IMR-90 (cell line): Measurements from ENCODE around the gene TMEM100. TPM values are rescaled to one million over a fixed set of nuclear protein-coding genes. Genes with fewer than 3 reads are reported as not detected.

Experiments used
- ATAC-seq: fragments of 200-7000 bp; cut with Tn5 transposase; 2 replicates; pipeline ENCODE4 v1.9.1; 2020; ENCODE audit warnings: low read depth, mild to moderate bottlenecking, moderate library complexity
- BruUV-seq: library from RNA; stranded (reverse); fragments of 400-500 nt; replicated peaks from 2 replicates; lab custom pipeline; 2021; lab: Mats Ljungman, UMichigan
- CTCF ChIA-PET: fragments of 300-600 bp; formaldehyde crosslinking; extraction: SDS; loops from one replicate; lab custom pipeline; 2021; ENCODE audit warnings: antibody characterized with exemption; lab: Yijun Ruan, JAX
- POLR2A ChIA-PET: fragments of 300-600 bp; sonication (Branson Sonifier 250); formaldehyde crosslinking; loops from one replicate; lab custom pipeline; 2022; ENCODE audit warnings: antibody characterized with exemption; ENCODE audit not compliant: unreplicated experiment; lab: Charles Lee
- DNase-seq: peaks from one replicate; pipeline ENCODE4 v3.0.0; 2013
- H2AFZ ChIP-seq: replicated peaks from 2 replicates; pipeline ENCODE3; 2013; ENCODE audit warnings: low read length, mild to moderate bottlenecking; ENCODE audit not compliant: poor library complexity
- H2AK5ac ChIP-seq: 2 replicates; pipeline ENCODE4 v1.6.1; 2013; ENCODE audit warnings: low read depth, low read length, inconsistent platforms
- H2AK9ac ChIP-seq: replicated peaks from 2 replicates; pipeline ENCODE3; 2013; ENCODE audit warnings: mild to moderate bottlenecking, low read depth, low read length, moderate library complexity; ENCODE audit not compliant: poor library complexity
- H2BK120ac ChIP-seq: 2 replicates; pipeline ENCODE4 v1.6.1; 2013; ENCODE audit warnings: low read depth, low read length, inconsistent platforms
- H2BK15ac ChIP-seq: 3 replicates; pipeline ENCODE4 v1.6.1; 2013; ENCODE audit warnings: low read depth, low read length, inconsistent platforms
- H2BK20ac ChIP-seq: 2 replicates; pipeline ENCODE4 v1.6.1; 2013; ENCODE audit warnings: low read depth, mild to moderate bottlenecking, inconsistent platforms, low read length, moderate library complexity
- H2BK5ac ChIP-seq: 2 replicates; pipeline ENCODE4 v1.6.1; 2013; ENCODE audit warnings: mild to moderate bottlenecking, low read depth, low read length, inconsistent platforms; ENCODE audit not compliant: poor library complexity, severe bottlenecking
- H3K14ac ChIP-seq: replicated peaks from 2 replicates; pipeline ENCODE4 v1.6.1; 2013; ENCODE audit warnings: low read depth, low read length, inconsistent platforms
- H3K18ac ChIP-seq: 2 replicates; pipeline ENCODE4 v1.6.1; 2013; ENCODE audit warnings: low read depth, low read length, control low read depth
- H3K23ac ChIP-seq: 2 replicates; pipeline ENCODE4 v1.6.1; 2013; ENCODE audit warnings: low read depth, low read length, inconsistent platforms
- H3K27ac ChIP-seq: 2 replicates; pipeline ENCODE4 v1.5.1; 2013; ENCODE audit warnings: mild to moderate bottlenecking, control low read depth, low read length; ENCODE audit not compliant: insufficient read depth
- H3K27me3 ChIP-seq: 2 replicates; pipeline ENCODE4 v1.6.1; 2013; ENCODE audit warnings: low read length; ENCODE audit not compliant: control insufficient read depth, insufficient read depth
- H3K36me3 ChIP-seq: 2 replicates; pipeline ENCODE4 v1.6.1; 2013; ENCODE audit warnings: low read length, mixed read lengths; ENCODE audit not compliant: control insufficient read depth, insufficient read depth
- H3K4ac ChIP-seq: 2 replicates; pipeline ENCODE4 v1.6.1; 2013; ENCODE audit warnings: low read depth, low read length, inconsistent platforms
- H3K4me1 ChIP-seq: 2 replicates; pipeline ENCODE4 v1.6.1; 2013; ENCODE audit warnings: low read length, mixed read lengths; ENCODE audit not compliant: control insufficient read depth, insufficient read depth
- H3K4me2 ChIP-seq: 2 replicates; pipeline ENCODE4 v1.6.1; 2013; ENCODE audit warnings: low read depth, mild to moderate bottlenecking, control low read depth, low read length, moderate library complexity
- H3K4me3 ChIP-seq: 2 replicates; pipeline ENCODE4 v1.5.1; 2013; ENCODE audit warnings: low read depth, mild to moderate bottlenecking, control low read depth, low read length, moderate library complexity; ENCODE audit not compliant: insufficient read depth
- H3K56ac ChIP-seq: 2 replicates; pipeline ENCODE4 v1.6.1; 2013; ENCODE audit warnings: low read length, inconsistent platforms; ENCODE audit not compliant: insufficient read depth; ENCODE audit errors: extremely low read depth
- H3K79me1 ChIP-seq, 2 experiments: 2 replicates each; pipeline ENCODE4 v1.6.1; 2013; ENCODE audit warnings: low read length in 2 of 2, inconsistent platforms in 1 of 2, low read depth in 1 of 2
- H3K9ac ChIP-seq: 2 replicates; pipeline ENCODE4 v1.6.1; 2013; ENCODE audit warnings: low read depth, low read length, control low read depth
- H3K9me1 ChIP-seq: 2 replicates; pipeline ENCODE4 v1.6.1; 2013; ENCODE audit warnings: low read length, inconsistent platforms; ENCODE audit not compliant: insufficient read depth
- H3K9me3 ChIP-seq: 2 replicates; pipeline ENCODE4 v1.6.1; 2013; ENCODE audit warnings: low read length; ENCODE audit not compliant: control insufficient read depth, insufficient read depth
- H4K20me1 ChIP-seq: 2 replicates; pipeline ENCODE4 v1.6.1; 2013; ENCODE audit warnings: low read length, inconsistent platforms; ENCODE audit not compliant: insufficient read depth
- H4K5ac ChIP-seq: 2 replicates; pipeline ENCODE4 v1.6.1; 2013; ENCODE audit warnings: mild to moderate bottlenecking, low read depth, low read length, control low read depth
- H4K8ac ChIP-seq, 2 experiments: 2 replicates each; pipeline ENCODE4 v1.6.1; 2013; ENCODE audit warnings: low read depth in 2 of 2, low read length in 2 of 2, control low read depth in 1 of 2, inconsistent platforms in 1 of 2
- H4K91ac ChIP-seq: 2 replicates; pipeline ENCODE4 v1.6.1; 2013; ENCODE audit warnings: low read depth, low read length, inconsistent platforms; ENCODE audit not compliant: insufficient read depth
- BHLHE40 ChIP-seq: fragments of 150-350 bp; IDR thresholded peaks from 2 replicates; pipeline ENCODE4 v1.6.1; 2016; ENCODE audit warnings: mild to moderate bottlenecking, low read depth, low read length
- ELK1 ChIP-seq: fragments of 150-350 bp; IDR thresholded peaks from 2 replicates; pipeline ENCODE4 v1.6.1; 2016; ENCODE audit warnings: low read depth, mild to moderate bottlenecking, low read length, moderate library complexity, borderline replicate concordance
- MAZ ChIP-seq: IDR thresholded peaks from 2 replicates; pipeline ENCODE4 v1.6.1; 2012; ENCODE audit warnings: low read depth, mild to moderate bottlenecking, low read length, improper control_type of control experiment, moderate library complexity, borderline replicate concordance
- NFE2L2 ChIP-seq: fragments of 150-350 bp; IDR thresholded peaks from 2 replicates; pipeline ENCODE4 v1.6.1; 2016; ENCODE audit warnings: low read depth, mild to moderate bottlenecking, low read length
- POLR2A ChIP-seq: IDR thresholded peaks from 2 replicates; pipeline ENCODE4 v1.6.1; 2012; ENCODE audit warnings: mild to moderate bottlenecking, low read depth, low read length
- RCOR1 ChIP-seq: IDR thresholded peaks from 2 replicates; pipeline ENCODE4 v1.6.1; 2012; ENCODE audit warnings: mild to moderate bottlenecking, low read length, improper control_type of control experiment; ENCODE audit not compliant: insufficient replicate concordance
- SMC3 ChIP-seq: fragments of 150-350 bp; IDR thresholded peaks from 2 replicates; pipeline ENCODE4 v1.6.1; 2016; ENCODE audit warnings: low read depth, mild to moderate bottlenecking, antibody characterized with exemption, low read length, moderate library complexity
- WGBS, 2 experiments: methylation state at CpG; one replicate each; pipeline versions ENCODE4 v1.1.5 to v1.1.7; 2013; ENCODE audit warnings: missing lambda C conversion rate in 2 of 2; ENCODE audit not compliant: insufficient read length in 1 of 2; ENCODE audit errors: extremely low coverage in 2 of 2; 5-methylcytosine and 5-hydroxymethylcytosine counted together
- dilution Hi-C: fragments of 300-500 bp; cut with HindIII; formaldehyde crosslinking; loops from one replicate; pipeline ENCODE4 v1.14.3; 2018; ENCODE audit warnings: low sequenced_read_pairs; ENCODE audit not compliant: unreplicated experiment
- in situ Hi-C: fragments of 300-500 bp; cut with MboI; formaldehyde crosslinking; loops from 3 replicates; pipeline ENCODE4 v1.14.3; 2019; ENCODE audit warnings: low sequenced_read_pairs, inconsistent platforms, mixed read lengths
- intact Hi-C: fragments of 100-400 bp; cut with micrococcal nuclease; formaldehyde crosslinking; loops from 2 replicates; pipeline ENCODE4 v1.10.0; 2022
- polyA plus RNA-seq, 3 experiments: library from polyadenylated mRNA; depleted of rRNA; stranded (reverse); fragments of >200 nt; gene quantifications; 2 replicates each; pipeline ENCODE4 v1.2.3, GENCODE V29; 2012; ENCODE audit warnings: low replicate concordance in 1 of 3
- total RNA-seq: library from RNA; depleted of rRNA; stranded (reverse); fragments of >200 nt; gene quantifications from 2 replicates; pipeline ENCODE4 v1.2.3, GENCODE V29; 2012
- TF ChIP-seq, protein P1 (sequence below): conservative IDR thresholded peaks from 2 replicates; pipeline ENCODE4 v1.5.1; 2012; ENCODE audit warnings: mild to moderate bottlenecking, low read depth, low read length, improper control_type of control experiment

Gene TMEM100
- total and polyA plus RNA-seq, 2 of the 4 experiments (the other 2 are of a cell fraction): 0.21 to 0.36 TPM

DNA sequence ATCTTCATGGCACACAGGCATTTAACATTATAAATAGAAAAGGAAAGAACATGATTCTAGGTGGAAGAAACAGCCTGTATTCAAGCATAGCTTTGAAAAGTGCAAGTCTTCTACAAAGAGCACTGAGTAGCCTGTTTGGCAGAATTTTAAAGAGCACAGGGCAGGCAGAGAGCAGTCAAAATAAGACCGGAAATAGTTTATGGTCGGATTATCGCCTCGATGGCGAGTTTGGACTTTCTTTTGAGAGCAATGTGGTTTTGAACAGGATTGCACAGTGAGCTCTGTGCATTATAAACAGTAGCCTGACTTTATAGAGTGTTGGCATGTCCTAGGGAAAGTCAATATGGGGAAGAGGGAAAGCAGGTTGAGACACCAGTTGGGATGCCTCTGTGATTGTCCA lies 6.2 kb upstream of the TMEM100 start:
- Histone ChIP-seq H2BK5ac (no peak overlapping the region), H2BK20ac (no peak overlapping the region), H2AFZ (peak overlapping the region; percentile 12), H2AK9ac (no peak overlapping the region), H4K20me1 (no peaks in the 10 kb centered on the region), H3K14ac (no peak overlapping the region), H4K5ac (no peak overlapping the region), H3K27ac (no peak overlapping the region), H3K4me3 (no peak overlapping the region), H3K79me1 (no peaks in the 10 kb centered on the region), H3K9me3 (no peaks in the 10 kb centered on the region), H3K4me2 (no peak overlapping the region), H3K4me1 (peaks cover 23% of the 10 kb centered on the region), H3K4ac (no peak overlapping the region), H3K36me3 (no peaks in the 10 kb centered on the region), H3K18ac (0 out of 2 replicates have a peak overlapping the region, but pooled peaks have one; percentile 29), H3K23ac (no peak overlapping the region), H3K9ac (no peak overlapping the region), H4K91ac (no peak overlapping the region), H2BK15ac (no peak overlapping the region), H3K56ac (no peak overlapping the region), H4K8ac (no peak overlapping the region), H3K27me3 (peaks cover 1% of the 10 kb centered on the region; the same call in 1 of the 2 replicates), H2AK5ac (no peak overlapping the region), H3K9me1 (peaks cover 7% of the 10 kb centered on the region), H2BK120ac (no peak overlapping the region)
- ChIA-PET CTCF (interaction anchor here (1.0 to 1.1 kb wide), 2 partner anchors 11 to 13 kb away, joined by 3 to 5 read pairs; no protein-coding TSS in a partner anchor), POLR2A (no interaction called here)
- TF ChIP-seq RCOR1 (no peak), SMC3 (no peak), ELK1 (no peak), POLR2A (no peak), BHLHE40 (no peak), MAZ (no peak), NFE2L2 (no peak)
- TF ChIP-seq, protein P1, sequence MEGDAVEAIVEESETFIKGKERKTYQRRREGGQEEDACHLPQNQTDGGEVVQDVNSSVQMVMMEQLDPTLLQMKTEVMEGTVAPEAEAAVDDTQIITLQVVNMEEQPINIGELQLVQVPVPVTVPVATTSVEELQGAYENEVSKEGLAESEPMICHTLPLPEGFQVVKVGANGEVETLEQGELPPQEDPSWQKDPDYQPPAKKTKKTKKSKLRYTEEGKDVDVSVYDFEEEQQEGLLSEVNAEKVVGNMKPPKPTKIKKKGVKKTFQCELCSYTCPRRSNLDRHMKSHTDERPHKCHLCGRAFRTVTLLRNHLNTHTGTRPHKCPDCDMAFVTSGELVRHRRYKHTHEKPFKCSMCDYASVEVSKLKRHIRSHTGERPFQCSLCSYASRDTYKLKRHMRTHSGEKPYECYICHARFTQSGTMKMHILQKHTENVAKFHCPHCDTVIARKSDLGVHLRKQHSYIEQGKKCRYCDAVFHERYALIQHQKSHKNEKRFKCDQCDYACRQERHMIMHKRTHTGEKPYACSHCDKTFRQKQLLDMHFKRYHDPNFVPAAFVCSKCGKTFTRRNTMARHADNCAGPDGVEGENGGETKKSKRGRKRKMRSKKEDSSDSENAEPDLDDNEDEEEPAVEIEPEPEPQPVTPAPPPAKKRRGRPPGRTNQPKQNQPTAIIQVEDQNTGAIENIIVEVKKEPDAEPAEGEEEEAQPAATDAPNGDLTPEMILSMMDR: no peak
- in situ Hi-C loops: no loop called here
- intact Hi-C loops: no loop called here
- 35% methylated on average over 4 of the region's 5 CpGs; no CpG with 5 or more reads in 1 of the 2 experiments for WGBS, 2 experiments
- DNase-seq (no peak), ATAC-seq (no peak; the same call in 1 of the 2 replicates)
- dilution Hi-C loops: no loop called here
- no TSS peak for BruUV-seq
